ENCODE data around the gene CNTNAP1.

The CNTNAP1 gene

GRCh38 chr17:42670789-42671657, 11.3 kb upstream of the CNTNAP1 start:
- no peak for DNase-seq (ENCODE audit: low read depth)

- DNase-seq (ENCODE audit: low read depth): no peak
Measured at GRCh38 chr17:42672038-42672437, 10.3 kb upstream of the CNTNAP1 start.

GRCh38 chr17:42673266-42673884, 9.0 kb upstream of the CNTNAP1 start:
- DNase-seq (ENCODE audit: low read depth): no peak

- peak; percentile 79 for DNase-seq (ENCODE audit: low read depth)
Measured at GRCh38 chr17:42673885-42674754, 8.2 kb upstream of the CNTNAP1 start.

- no peak for DNase-seq (ENCODE audit: low read depth)
Measured at GRCh38 chr17:42674755-42675347, 7.5 kb upstream of the CNTNAP1 start.

- DNase-seq (ENCODE audit: low read depth): no peak
Measured at GRCh38 chr17:42675348-42675964, 6.9 kb upstream of the CNTNAP1 start.

- peak; percentile 58 for DNase-seq (ENCODE audit: low read depth)
Measured at GRCh38 chr17:42675965-42676423, 6.3 kb upstream of the CNTNAP1 start.

- no peak for DNase-seq (ENCODE audit: low read depth)
Measured at GRCh38 chr17:42676424-42677011, 5.8 kb upstream of the CNTNAP1 start, which contains the start of gene PLEKHH3. TSS of gene PLEKHH3 (minus strand) at chr17:42676994. CDS start at chr17:42676563, 431 bp downstream.

- peak; percentile 99 for DNase-seq (ENCODE audit: low read depth)
Measured at GRCh38 chr17:42677012-42677857, 5.1 kb upstream of the CNTNAP1 start.

GRCh38 chr17:42677921-42678781, 4.2 kb upstream of the CNTNAP1 start:
- DNase-seq (ENCODE audit: low read depth): peak; percentile 94

GRCh38 chr17:42678951-42679491, 3.3 kb upstream of the CNTNAP1 start:
- peak; percentile 39 for DNase-seq (ENCODE audit: low read depth)

GRCh38 chr17:42679492-42680330, 2.6 kb upstream of the CNTNAP1 start:
- DNase-seq (ENCODE audit: low read depth): peak; percentile 81

- peak; percentile 18 for DNase-seq (ENCODE audit: low read depth)
Measured at GRCh38 chr17:42680331-42680808, 2.0 kb upstream of the CNTNAP1 start.

- peak; percentile 61 for DNase-seq (ENCODE audit: low read depth)
Measured at GRCh38 chr17:42682722-42683403, 532 bp downstream of the CNTNAP1 start.

- peak; percentile 42 for DNase-seq (ENCODE audit: low read depth)
Measured at GRCh38 chr17:42683407-42684034, 1.2 kb downstream of the CNTNAP1 start.

GRCh38 chr17:42684929-42685556, 2.7 kb downstream of the CNTNAP1 start:
- no peak for DNase-seq (ENCODE audit: low read depth)
